A673 (cell line): ENCODE results near the gene MR1.

Experiments
- EZH2 ChIP-seq: fragments of 200-600 bp; sonication (generic); IDR thresholded peaks from 2 replicates; pipeline ENCODE4 v1.6.1; 2017; ENCODE audit warnings: borderline replicate concordance, low read depth, mild to moderate bottlenecking, mixed read lengths, antibody characterized with exemption, low read length; ENCODE audit not compliant: poor library complexity, severe bottlenecking
- TF ChIP-seq, protein P1 (sequence below): fragments of 300-800, 200-600 bp; sonication (generic); conservative IDR thresholded peaks from 2 replicates; pipeline ENCODE4 v1.5.1; 2017; ENCODE audit warnings: low read depth, mild to moderate bottlenecking, antibody characterized with exemption, low read length, moderate library complexity, mixed read lengths

DNA sequence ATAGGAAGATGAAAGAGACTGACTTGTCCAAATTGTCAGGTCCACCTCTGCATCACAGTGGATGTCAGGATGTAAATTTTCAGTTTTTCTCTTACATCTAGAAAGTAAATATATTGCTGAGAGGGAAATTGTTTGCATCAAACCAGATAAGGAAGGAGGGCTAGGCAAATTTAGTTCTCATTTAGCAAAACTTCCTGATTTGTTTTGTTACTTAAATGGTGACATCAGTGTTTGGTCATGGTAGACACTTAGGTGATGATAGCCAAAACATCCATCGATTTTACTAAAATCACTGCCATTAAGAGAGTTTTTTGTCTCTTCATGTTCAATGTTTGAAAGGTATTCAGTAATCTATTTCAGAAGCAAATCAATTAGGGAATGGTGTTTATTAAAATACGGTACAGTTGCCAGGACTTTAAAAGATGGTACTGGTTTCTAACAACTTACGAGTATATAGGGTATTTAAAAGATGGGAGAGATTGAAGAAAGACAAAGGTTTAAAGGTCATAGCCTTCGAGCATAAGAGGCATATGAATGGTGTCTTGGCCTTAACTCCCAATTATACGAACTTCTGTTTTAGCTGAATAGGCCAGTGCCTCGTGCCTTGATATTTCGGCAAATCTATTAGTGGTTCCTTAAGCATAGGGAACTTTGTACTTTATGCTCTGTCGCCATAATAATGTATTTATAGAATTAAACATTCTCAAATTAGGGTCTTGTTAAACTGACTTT, 57.7 kb downstream of the MR1 start:
- TF ChIP-seq, protein P1, sequence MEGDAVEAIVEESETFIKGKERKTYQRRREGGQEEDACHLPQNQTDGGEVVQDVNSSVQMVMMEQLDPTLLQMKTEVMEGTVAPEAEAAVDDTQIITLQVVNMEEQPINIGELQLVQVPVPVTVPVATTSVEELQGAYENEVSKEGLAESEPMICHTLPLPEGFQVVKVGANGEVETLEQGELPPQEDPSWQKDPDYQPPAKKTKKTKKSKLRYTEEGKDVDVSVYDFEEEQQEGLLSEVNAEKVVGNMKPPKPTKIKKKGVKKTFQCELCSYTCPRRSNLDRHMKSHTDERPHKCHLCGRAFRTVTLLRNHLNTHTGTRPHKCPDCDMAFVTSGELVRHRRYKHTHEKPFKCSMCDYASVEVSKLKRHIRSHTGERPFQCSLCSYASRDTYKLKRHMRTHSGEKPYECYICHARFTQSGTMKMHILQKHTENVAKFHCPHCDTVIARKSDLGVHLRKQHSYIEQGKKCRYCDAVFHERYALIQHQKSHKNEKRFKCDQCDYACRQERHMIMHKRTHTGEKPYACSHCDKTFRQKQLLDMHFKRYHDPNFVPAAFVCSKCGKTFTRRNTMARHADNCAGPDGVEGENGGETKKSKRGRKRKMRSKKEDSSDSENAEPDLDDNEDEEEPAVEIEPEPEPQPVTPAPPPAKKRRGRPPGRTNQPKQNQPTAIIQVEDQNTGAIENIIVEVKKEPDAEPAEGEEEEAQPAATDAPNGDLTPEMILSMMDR: no peak
- TF ChIP-seq EZH2: no peak
